Liver (tissue), 9 donors: ENCODE data around the gene WDR86. TPM values are rescaled to one million over a fixed set of nuclear protein-coding genes. Genes with fewer than 3 reads are reported as not detected.

ENCODE experiments used
- DNase-seq: peaks from one replicate; pipeline ENCODE4 v3.0.0-alpha.2; 2017; ENCODE audit warnings: low spot score
- H3K27ac ChIP-seq, 2 donors: one replicate each; pipeline ENCODE4 v1.7.0; 2013; ENCODE audit warnings: inconsistent platforms in 2 of 2, low read length in 2 of 2, control low read depth in 1 of 2, low read depth in 1 of 2, mild to moderate bottlenecking in 1 of 2
- H3K27me3 ChIP-seq, 4 donors: one replicate each; pipeline versions ENCODE4 v1.6.1 to v1.7.0; 2013; ENCODE audit warnings: low read length in 3 of 4, inconsistent platforms in 1 of 4, mild to moderate bottlenecking in 1 of 4, moderate library complexity in 1 of 4; ENCODE audit not compliant: control insufficient read depth in 4 of 4, insufficient read depth in 4 of 4
- H3K36me3 ChIP-seq, 4 donors: one replicate each; pipeline versions ENCODE4 v1.6.1 to v1.7.0; 2013; ENCODE audit warnings: low read length in 3 of 4, mild to moderate bottlenecking in 3 of 4, low read depth in 1 of 4, moderate library complexity in 1 of 4; ENCODE audit not compliant: control insufficient read depth in 4 of 4, insufficient read depth in 3 of 4
- H3K4me1 ChIP-seq, 4 donors: one replicate each; pipeline versions ENCODE4 v1.6.1 to v1.7.0; 2013; ENCODE audit warnings: low read length in 3 of 4, mild to moderate bottlenecking in 3 of 4, moderate library complexity in 1 of 4; ENCODE audit not compliant: control insufficient read depth in 4 of 4, insufficient read depth in 4 of 4
- H3K4me3 ChIP-seq, 3 donors: one replicate each; pipeline versions ENCODE4 v1.6.1 to v1.7.0; 2013; ENCODE audit warnings: low read length in 3 of 3, control low read depth in 1 of 3, low read depth in 1 of 3, mild to moderate bottlenecking in 1 of 3
- H3K9ac ChIP-seq, 2 donors: one replicate each; pipeline ENCODE4 v1.7.0; 2013; ENCODE audit warnings: low read length in 2 of 2, mild to moderate bottlenecking in 2 of 2, moderate library complexity in 2 of 2, control low read depth in 1 of 2, low read depth in 1 of 2
- H3K9me3 ChIP-seq, 4 donors: one replicate each; pipeline versions ENCODE4 v1.6.1 to v1.7.0; 2013; ENCODE audit warnings: low read length in 3 of 4; ENCODE audit not compliant: control insufficient read depth in 4 of 4
- CTCF ChIP-seq: fragments of 150-350 bp; IDR thresholded peaks from 2 replicates; pipeline ENCODE4 v1.5.1; 2017; ENCODE audit warnings: improper control_type of control experiment, low read depth, low read length; ENCODE audit not compliant: missing input control
- EGR1 ChIP-seq, 2 donors: IDR thresholded peaks; 2 replicates each; pipeline ENCODE4 v1.6.1; 2016 to 2018; ENCODE audit warnings: antibody characterized with exemption in 2 of 2, low read depth in 2 of 2
- HNF4A ChIP-seq, 2 donors: conservative IDR thresholded peaks; 2 replicates each; pipeline ENCODE4 v1.6.1; 2016; ENCODE audit warnings: antibody characterized with exemption in 2 of 2, mild to moderate bottlenecking in 2 of 2
- JUND ChIP-seq, 2 donors: IDR thresholded peaks; 2 replicates each; pipeline ENCODE4 v1.6.1; 2016; ENCODE audit warnings: antibody characterized with exemption in 2 of 2
- MAX ChIP-seq: IDR thresholded peaks from 2 replicates; pipeline ENCODE4 v1.6.1; 2016; ENCODE audit warnings: antibody characterized with exemption
- NR2F2 ChIP-seq: IDR thresholded peaks from 2 replicates; pipeline ENCODE4 v1.6.1; 2016; ENCODE audit warnings: antibody characterized with exemption
- REST ChIP-seq: IDR thresholded peaks from 2 replicates; pipeline ENCODE4 v1.6.1; 2016; ENCODE audit warnings: antibody characterized with exemption, mild to moderate bottlenecking
- TAF1 ChIP-seq: conservative IDR thresholded peaks from 2 replicates; pipeline ENCODE4 v1.6.1; 2016; ENCODE audit warnings: antibody characterized with exemption, mild to moderate bottlenecking
- ZBTB33 ChIP-seq: IDR thresholded peaks from 2 replicates; pipeline ENCODE4 v1.6.1; 2016; ENCODE audit warnings: antibody characterized with exemption
- WGBS: extraction: QIAGEN DNeasy Blood & Tissue Kit; methylation state at CpG from one replicate; pipeline ENCODE4 v1.1.7; 2013; 5-methylcytosine and 5-hydroxymethylcytosine counted together
- polyA plus RNA-seq, 2 donors: library from polyadenylated mRNA; stranded (reverse) in 1 of 2; unstranded in 1 of 2; fragments of 200-250 nt in 1 of 2; fragments of >200 nt in 1 of 2; fragmentation: Nextera tagmentation in 1 of 2; extraction: Ambion mirVana in 1 of 2; gene quantifications; one replicate each; pipeline versions ENCODE4 v1.2.1 to v1.2.3, GENCODE V29; 2013 to 2015
- total RNA-seq, 2 donors: library from RNA; depleted of rRNA; stranded (reverse); fragments of >200 nt; gene quantifications; one replicate each; pipeline ENCODE4 v1.2.3, GENCODE V29; 2014
- donor health status: healthy.
- donor health status: healthy.
- donor health status: healthy.
- donor health status: healthy.
- donor health status: healthy.

The WDR86 gene
- total and polyA plus RNA-seq, 4 donors: 0.35 to 4.9 (median 0.77) TPM

GRCh38 chr7:151374726-151375125 lies 35.1 kb downstream of the WDR86 start:
- H3K9me3 ChIP-seq: no peaks in the 10 kb centered on the region
- peaks cover 3 to 56% (median 38%) of the 10 kb centered on the region in 4 donors for H3K36me3 ChIP-seq
- H3K27me3 ChIP-seq: no peaks in the 10 kb centered on the region
- H3K27ac ChIP-seq: no peak overlapping the region
- no peak for TF ChIP-seq NR2F2
- no peak for TF ChIP-seq TAF1
- no peak for TF ChIP-seq REST
- no peak for TF ChIP-seq ZBTB33
- no peak for TF ChIP-seq MAX
- TF ChIP-seq EGR1 (IDR thresholded peaks at IDR 0.05; ENCODE audit: low read depth in 2 of 2): no peak
- no peak for TF ChIP-seq JUND (IDR thresholded peaks at IDR 0.05)
- TF ChIP-seq HNF4A (conservative IDR thresholded peaks at IDR 0.05): no peak
- TF ChIP-seq CTCF: no peak
- WGBS: 90% methylated on average over 15 of the region's 15 CpGs
- no peak overlapping the region for H3K4me3 ChIP-seq
- H3K9ac ChIP-seq: no peak overlapping the region
- DNase-seq: no peak
- no peaks in the 10 kb centered on the region for H3K4me1 ChIP-seq

- H3K9ac ChIP-seq: no peak overlapping the region
- no peaks in the 10 kb centered on the region for H3K4me1 ChIP-seq
- peaks cover 3 to 62% (median 42%) of the 10 kb centered on the region in 4 donors for H3K36me3 ChIP-seq
- TF ChIP-seq REST (no peak), HNF4A (conservative IDR thresholded peaks at IDR 0.05) (no peak)
- H3K9me3 ChIP-seq: no peaks in the 10 kb centered on the region
- no peaks in the 10 kb centered on the region for H3K27me3 ChIP-seq
- no peak overlapping the region for H3K27ac ChIP-seq
- no peak overlapping the region for H3K4me3 ChIP-seq
- WGBS: 92% methylated on average over 15 of the region's 15 CpGs
- DNase-seq: no peak
Observed at GRCh38 chr7:151374139-151374538, 35.7 kb downstream of the WDR86 start.
